ENCODE results near the gene PHKG1.
"Not testable (repeated sequence)": the region's sequence is repeated elsewhere in the genome, so short reads cannot be mapped to it uniquely, and the experiment has no call there.

The PHKG1 gene

GRCh38 chr7:56087445-56087844 is 5.3 kb downstream of the PHKG1 start:
- TF ChIP-seq EZH2phosphoT487 (IDR thresholded peaks at IDR 0.05; ENCODE audit: low read depth), result no peak
- TF ChIP-seq CTCF (IDR thresholded peaks at IDR 0.05; ENCODE audit: low read depth, low read length), result no peak
- no peak overlapping the region for H3K9ac ChIP-seq (ENCODE audit: low read length)

GRCh38 chr7:56086761-56087160 is 6.0 kb downstream of the PHKG1 start:
- H3K36me3 ChIP-seq (replicated peaks; ENCODE audit: low read depth, low read length), result no peaks in the 10 kb centered on the region
- no peaks in the 10 kb centered on the region for H3K9me3 ChIP-seq (ENCODE audit: insufficient read depth, low read length)
- TF ChIP-seq EZH2phosphoT487 (IDR thresholded peaks at IDR 0.05; ENCODE audit: low read depth), result no peak
- no peak for TF ChIP-seq CTCF (IDR thresholded peaks at IDR 0.05; ENCODE audit: low read depth, low read length)
- no peaks in the 10 kb centered on the region for H4K20me1 ChIP-seq (ENCODE audit: insufficient read depth, low read length)
- H3K4me1 ChIP-seq (ENCODE audit: low read length), result no peaks in the 10 kb centered on the region
- H3K4me3 ChIP-seq (ENCODE audit: low read length), result no peak overlapping the region
- no peaks in the 10 kb centered on the region for H3K27me3 ChIP-seq (ENCODE audit: low read depth, low read length)
- no peak overlapping the region for H2AFZ ChIP-seq (ENCODE audit: low read depth, low read length)
- H3K79me2 ChIP-seq (ENCODE audit: low read length), result no peaks in the 10 kb centered on the region
- no peak overlapping the region for H3K27ac ChIP-seq (ENCODE audit: low read length)
- H3K9ac ChIP-seq (ENCODE audit: low read length), result no peak overlapping the region
- no peak overlapping the region for H3K4me2 ChIP-seq (ENCODE audit: low read length)

More at GRCh38 chr7:56087445-56087844, 5.3 kb downstream of the PHKG1 start:
- Histone ChIP-seq H2AFZ (ENCODE audit: low read depth, low read length) (no peak overlapping the region), H3K9me3 (ENCODE audit: insufficient read depth, low read length) (no peaks in the 10 kb centered on the region), H3K4me2 (ENCODE audit: low read length) (no peak overlapping the region), H3K4me1 (ENCODE audit: low read length) (no peaks in the 10 kb centered on the region), H4K20me1 (ENCODE audit: insufficient read depth, low read length) (no peaks in the 10 kb centered on the region), H3K27ac (ENCODE audit: low read length) (no peak overlapping the region), H3K36me3 (replicated peaks; ENCODE audit: low read depth, low read length) (no peaks in the 10 kb centered on the region), H3K79me2 (ENCODE audit: low read length) (no peaks in the 10 kb centered on the region), H3K27me3 (ENCODE audit: low read depth, low read length) (no peaks in the 10 kb centered on the region), H3K4me3 (ENCODE audit: low read length) (no peak overlapping the region)

GRCh38 chr7:56083150-56083785 is 9.5 kb downstream of the PHKG1 start:
- Histone ChIP-seq H2AFZ (ENCODE audit: low read depth, low read length) (no peak overlapping the region), H3K9ac (ENCODE audit: low read length) (no peak overlapping the region), H3K9me3 (ENCODE audit: insufficient read depth, low read length) (no peaks in the 10 kb centered on the region), H3K4me3 (ENCODE audit: low read length) (no peak overlapping the region), H3K4me1 (ENCODE audit: low read length) (no peaks in the 10 kb centered on the region), H3K27me3 (ENCODE audit: low read depth, low read length) (no peaks in the 10 kb centered on the region), H3K79me2 (ENCODE audit: low read length) (no peaks in the 10 kb centered on the region), H3K36me3 (replicated peaks; ENCODE audit: low read depth, low read length) (peaks cover 14% of the 10 kb centered on the region), H4K20me1 (ENCODE audit: insufficient read depth, low read length) (no peaks in the 10 kb centered on the region), H3K4me2 (ENCODE audit: low read length) (no peak overlapping the region), H3K27ac (ENCODE audit: low read length) (no peak overlapping the region)
- TF ChIP-seq EZH2phosphoT487 (IDR thresholded peaks at IDR 0.05; ENCODE audit: low read depth) (no peak), CTCF (IDR thresholded peaks at IDR 0.05; ENCODE audit: low read depth, low read length) (no peak)

GRCh38 chr7:56081626-56082340 is 11.0 kb downstream of the PHKG1 start:
- Histone ChIP-seq H3K4me3 (ENCODE audit: low read length) (no peak overlapping the region), H3K79me2 (ENCODE audit: low read length) (no peaks in the 10 kb centered on the region), H3K27ac (ENCODE audit: low read length) (no peak overlapping the region), H3K27me3 (ENCODE audit: low read depth, low read length) (no peaks in the 10 kb centered on the region), H4K20me1 (ENCODE audit: insufficient read depth, low read length) (no peaks in the 10 kb centered on the region), H3K9ac (ENCODE audit: low read length) (no peak overlapping the region), H3K9me3 (ENCODE audit: insufficient read depth, low read length) (no peaks in the 10 kb centered on the region), H3K4me1 (ENCODE audit: low read length) (no peaks in the 10 kb centered on the region), H3K36me3 (replicated peaks; ENCODE audit: low read depth, low read length) (peaks cover 21% of the 10 kb centered on the region), H3K4me2 (ENCODE audit: low read length) (no peak overlapping the region), H2AFZ (ENCODE audit: low read depth, low read length) (no peak overlapping the region)
- TF ChIP-seq EZH2phosphoT487 (IDR thresholded peaks at IDR 0.05; ENCODE audit: low read depth) (no peak), CTCF (IDR thresholded peaks at IDR 0.05; ENCODE audit: low read depth, low read length) (no peak)

GRCh38 chr7:56080726-56081435 is 11.9 kb downstream of the PHKG1 start:
- H3K9me3 ChIP-seq (ENCODE audit: insufficient read depth, low read length); H3K4me2 ChIP-seq (ENCODE audit: low read length); H3K79me2 ChIP-seq (ENCODE audit: low read length); H3K9ac ChIP-seq (ENCODE audit: low read length); H3K27ac ChIP-seq (ENCODE audit: low read length); H4K20me1 ChIP-seq (ENCODE audit: insufficient read depth, low read length); H3K4me3 ChIP-seq (ENCODE audit: low read length); H3K4me1 ChIP-seq (ENCODE audit: low read length); H2AFZ ChIP-seq (ENCODE audit: low read depth, low read length); H3K27me3 ChIP-seq (ENCODE audit: low read depth, low read length): not testable (repeated sequence)
- peaks cover 27% of the 10 kb centered on the region for H3K36me3 ChIP-seq (replicated peaks; ENCODE audit: low read depth, low read length)
